H1 (cell line): ENCODE measurements around the gene ARG2. TPM values are rescaled to one million over a fixed set of nuclear protein-coding genes. Genes with fewer than 3 reads are reported as not detected.

ENCODE experiments used
- CTCF ChIA-PET: fragments of 300-600 bp; sonication (Branson Sonifier 250); formaldehyde crosslinking; loops from one replicate; lab custom pipeline; 2021; ENCODE audit not compliant: partially characterized antibody; lab: Charles Lee
- POLR2A ChIA-PET: fragments of 300-600 bp; sonication (Branson Sonifier 250); formaldehyde crosslinking; loops from one replicate; lab custom pipeline; 2021; ENCODE audit warnings: inconsistent platforms; ENCODE audit not compliant: partially characterized antibody; lab: Charles Lee
- DNase-seq, 2 experiments: peaks; one replicate each; pipeline versions ENCODE4 v3.0.0 to v3.0.0-alpha.2; 2010 to 2022; ENCODE audit warnings: low spot score in 2 of 2, low read depth in 1 of 2, mixed read lengths in 1 of 2
- FAIRE-seq: peaks from 2 replicates; lab custom pipeline; 2011; peaks lifted over from hg19 to GRCh38; lab: Jason Lieb, UNC
- H2AFZ ChIP-seq: 2 replicates; pipeline ENCODE4 v1.8.1; 2012; ENCODE audit warnings: low read length, inconsistent platforms
- H2AK5ac ChIP-seq: 2 replicates; pipeline ENCODE4 v1.6.1; 2013; ENCODE audit warnings: low read depth, low read length
- H2BK120ac ChIP-seq: replicated peaks from 2 replicates; pipeline ENCODE3; 2013; ENCODE audit warnings: low read depth, low read length, inconsistent platforms
- H2BK12ac ChIP-seq: 2 replicates; pipeline ENCODE4 v1.6.1; 2013; ENCODE audit warnings: low read depth, low read length
- H2BK15ac ChIP-seq: 2 replicates; pipeline ENCODE4 v1.6.1; 2013; ENCODE audit warnings: low read length
- H2BK20ac ChIP-seq: 2 replicates; pipeline ENCODE4 v1.6.1; 2013; ENCODE audit warnings: low read length
- H2BK5ac ChIP-seq: 2 replicates; pipeline ENCODE4 v1.6.1; 2013; ENCODE audit warnings: low read depth, low read length
- H3K14ac ChIP-seq: 2 replicates; pipeline ENCODE4 v1.6.1; 2013; ENCODE audit warnings: inconsistent platforms; ENCODE audit not compliant: insufficient read length
- H3K18ac ChIP-seq: 2 replicates; pipeline ENCODE4 v1.6.1; 2013; ENCODE audit warnings: low read length; ENCODE audit errors: extremely low read depth
- H3K23ac ChIP-seq: 2 replicates; pipeline ENCODE4 v1.6.1; 2013; ENCODE audit warnings: inconsistent platforms; ENCODE audit not compliant: insufficient read length
- H3K23me2 ChIP-seq: 2 replicates; pipeline ENCODE4 v1.6.1; 2013; ENCODE audit warnings: low read depth, low read length
- H3K27ac ChIP-seq: 2 replicates; pipeline ENCODE4 v1.6.1; 2011; ENCODE audit warnings: low read depth, low read length, inconsistent platforms
- H3K27me3 ChIP-seq, 4 experiments: replicated peaks in 1 of 4; 1 replicate in 1 of 4; 2 replicates in 3 of 4; pipeline versions ENCODE4 v1.6.1 to v1.8.1; 2011 to 2013; ENCODE audit warnings: low read length in 3 of 4, mild to moderate bottlenecking in 3 of 4, inconsistent platforms in 2 of 4, mixed read lengths in 2 of 4, moderate library complexity in 1 of 4; ENCODE audit not compliant: control insufficient read depth in 3 of 4, insufficient read depth in 3 of 4; ENCODE audit errors: extremely low read depth in 1 of 4
- H3K36me3 ChIP-seq, 4 experiments: 2 replicates each; pipeline versions ENCODE4 v1.6.1 to v1.8.1; 2011 to 2013; ENCODE audit warnings: mild to moderate bottlenecking in 4 of 4, low read length in 3 of 4, moderate library complexity in 2 of 4, control low read depth in 1 of 4, inconsistent platforms in 1 of 4; ENCODE audit not compliant: insufficient read depth in 4 of 4, control insufficient read depth in 2 of 4
- H3K4ac ChIP-seq: replicated peaks from 2 replicates; pipeline ENCODE3; 2013; ENCODE audit warnings: low read length, low read depth, mixed read lengths, inconsistent platforms; ENCODE audit not compliant: insufficient read length
- H3K4me1 ChIP-seq, 4 experiments: replicated peaks in 1 of 4; 1 replicate in 1 of 4; 2 replicates in 3 of 4; pipeline versions ENCODE4 v1.6.1 to v1.8.1; 2011 to 2013; ENCODE audit warnings: low read length in 3 of 4, inconsistent platforms in 2 of 4, mixed read lengths in 1 of 4; ENCODE audit not compliant: insufficient read depth in 4 of 4, control insufficient read depth in 3 of 4
- H3K4me2 ChIP-seq, 2 experiments: 2 replicates each; pipeline versions ENCODE4 v1.6.1 to v1.8.1; 2011 to 2013; ENCODE audit warnings: low read depth in 2 of 2, low read length in 2 of 2, control low read depth in 1 of 2, inconsistent platforms in 1 of 2, mild to moderate bottlenecking in 1 of 2; ENCODE audit not compliant: insufficient read depth in 1 of 2
- H3K4me3 ChIP-seq, 4 experiments: fragments of 200-600, 300-600 bp in 1 of 4; sonication (generic), shearing (Covaris generic), sonication (Bioruptor Twin) in 1 of 4; 2 replicates each; pipeline versions ENCODE4 v1.5.1 to v1.8.1; 2011 to 2016; ENCODE audit warnings: low read length in 4 of 4, low read depth in 3 of 4, control low read depth in 2 of 4, inconsistent platforms in 2 of 4, mild to moderate bottlenecking in 2 of 4, mixed read lengths in 1 of 4, moderate library complexity in 1 of 4; ENCODE audit not compliant: insufficient read depth in 2 of 4; ENCODE audit errors: extremely low read depth in 1 of 4
- H3K56ac ChIP-seq: replicated peaks from 2 replicates; pipeline ENCODE3; 2013; ENCODE audit warnings: low read depth, mild to moderate bottlenecking, mixed read lengths, low read length, inconsistent platforms; ENCODE audit not compliant: insufficient read length
- H3K79me1 ChIP-seq: 2 replicates; pipeline ENCODE4 v1.6.1; 2013; ENCODE audit warnings: low read depth, low read length, control low read depth
- H3K79me2 ChIP-seq, 2 experiments: 2 replicates each; pipeline versions ENCODE4 v1.6.1 to v1.8.1; 2012 to 2013; ENCODE audit warnings: low read length in 2 of 2, mild to moderate bottlenecking in 2 of 2, inconsistent platforms in 1 of 2; ENCODE audit not compliant: insufficient read depth in 2 of 2, control insufficient read depth in 1 of 2
- H3K9ac ChIP-seq, 4 experiments: replicated peaks in 1 of 4; 1 replicate in 1 of 4; 2 replicates in 3 of 4; pipeline versions ENCODE4 v1.6.1 to v1.8.1; 2011 to 2013; ENCODE audit warnings: low read depth in 3 of 4, low read length in 3 of 4, control low read depth in 2 of 4, mild to moderate bottlenecking in 2 of 4, moderate library complexity in 2 of 4, inconsistent platforms in 1 of 4; ENCODE audit errors: extremely low read depth in 1 of 4
- H3K9me3 ChIP-seq, 2 experiments: 2 replicates each; pipeline versions ENCODE4 v1.6.1 to v1.8.1; 2012 to 2013; ENCODE audit warnings: mild to moderate bottlenecking in 2 of 2, moderate library complexity in 2 of 2, control low read depth in 1 of 2, inconsistent platforms in 1 of 2, low read depth in 1 of 2, low read length in 1 of 2, mixed read lengths in 1 of 2; ENCODE audit not compliant: insufficient read depth in 2 of 2
- H4K20me1 ChIP-seq, 2 experiments: replicated peaks in 1 of 2; 2 replicates each; pipeline versions ENCODE3 to v1.8.1; 2011 to 2013; ENCODE audit warnings: inconsistent platforms in 2 of 2, low read length in 2 of 2, mild to moderate bottlenecking in 1 of 2; ENCODE audit not compliant: insufficient read depth in 2 of 2, control insufficient read depth in 1 of 2
- H4K5ac ChIP-seq: 2 replicates; pipeline ENCODE4 v1.6.1; 2013; ENCODE audit warnings: low read length, low read depth, mixed read lengths, inconsistent platforms; ENCODE audit not compliant: insufficient read length
- H4K8ac ChIP-seq: 2 replicates; pipeline ENCODE4 v1.8.0; 2013; ENCODE audit warnings: mild to moderate bottlenecking, moderate library complexity, low read length, inconsistent platforms; ENCODE audit not compliant: insufficient read depth; ENCODE audit errors: extremely low read depth
- H4K91ac ChIP-seq: replicated peaks from 2 replicates; pipeline ENCODE3; 2013; ENCODE audit warnings: low read length, mixed read lengths, inconsistent platforms; ENCODE audit not compliant: insufficient read length
- BRCA1 ChIP-seq: IDR thresholded peaks from 2 replicates; pipeline ENCODE4 v1.6.1; 2012; ENCODE audit warnings: low read depth, low read length, improper control_type of control experiment
- GTF2F1 ChIP-seq: IDR thresholded peaks from 2 replicates; pipeline ENCODE4 v1.6.1; 2012; ENCODE audit warnings: low read depth, low read length, improper control_type of control experiment, borderline replicate concordance
- NRF1 ChIP-seq: IDR thresholded peaks from 2 replicates; pipeline ENCODE4 v1.6.1; 2011; ENCODE audit warnings: mild to moderate bottlenecking, low read depth, low read length, improper control_type of control experiment
- POLR2A ChIP-seq, 2 experiments: IDR thresholded peaks; 1 replicate in 1 of 2; 2 replicates in 1 of 2; pipeline ENCODE4 v1.6.1; 2011; ENCODE audit warnings: low read depth in 2 of 2, low read length in 2 of 2, mild to moderate bottlenecking in 2 of 2; ENCODE audit errors: control extremely low read depth in 1 of 2
- RFX5 ChIP-seq: IDR thresholded peaks from 2 replicates; pipeline ENCODE4 v1.6.1; 2011; ENCODE audit warnings: low read depth, low read length, improper control_type of control experiment, borderline replicate concordance
- SIRT6 ChIP-seq: IDR thresholded peaks from one replicate; pipeline ENCODE4 v1.7.1; 2012; ENCODE audit warnings: low read length, inconsistent platforms
- SP1 ChIP-seq: IDR thresholded peaks from 2 replicates; pipeline ENCODE4 v1.6.1; 2011; ENCODE audit warnings: low read depth, low read length
- TBP ChIP-seq: IDR thresholded peaks from 2 replicates; pipeline ENCODE4 v1.6.1; 2011; ENCODE audit warnings: low read depth, low read length, improper control_type of control experiment
- TCF12 ChIP-seq: IDR thresholded peaks from 2 replicates; pipeline ENCODE4 v1.6.1; 2011; ENCODE audit warnings: low read depth, mild to moderate bottlenecking, low read length
- WGBS, 2 experiments: shearing (Covaris generic) in 1 of 2; methylation state at CpG; one replicate each; pipeline versions ENCODE4 v1.1.6 to v1.1.7; 2013 to 2015; ENCODE audit warnings: low lambda C conversion rate in 2 of 2, mixed read lengths in 2 of 2, inconsistent platforms in 1 of 2, low coverage in 1 of 2, missing lambda C conversion rate in 1 of 2; ENCODE audit not compliant: insufficient replicate concordance in 2 of 2, insufficient coverage in 1 of 2, insufficient read length in 1 of 2; ENCODE audit errors: extremely low coverage in 1 of 2, missing lambda C conversion rate in 1 of 2; 5-methylcytosine and 5-hydroxymethylcytosine counted together
- polyA plus RNA-seq, 7 experiments: library from polyadenylated mRNA; depleted of rRNA in 3 of 7; stranded (reverse) in 5 of 7; unstranded in 2 of 7; fragments of >200 nt in 5 of 7; fragments of 200-250 nt in 2 of 7; gene quantifications; 1 replicate in 5 of 7; 2 replicates in 1 of 7; 4 replicates in 1 of 7; pipeline versions ENCODE4 v1.2.1 to v1.2.3, GENCODE V29; 2011 to 2013; ENCODE audit warnings: missing spikeins in 2 of 7, mixed read lengths in 2 of 7
- total RNA-seq: library from RNA; stranded (reverse); fragmentation: NEBNext Ultra II Directional; extraction: Animal tissue kit (Norgen Biotek cat#: 25700); gene quantifications from 2 replicates; pipeline ENCODE4 v1.2.1, GENCODE V29; 2021
- TF ChIP-seq, protein P1 (sequence below): IDR thresholded peaks from 2 replicates; pipeline ENCODE4 v1.6.1; 2012; ENCODE audit warnings: inconsistent platforms

ARG2 gene
- total and polyA plus RNA-seq, 2 of the 8 experiments (the other 6 are each of a cell fraction or from before 2014, with no cell fraction given): 49.9 to 59.1 TPM

DNA sequence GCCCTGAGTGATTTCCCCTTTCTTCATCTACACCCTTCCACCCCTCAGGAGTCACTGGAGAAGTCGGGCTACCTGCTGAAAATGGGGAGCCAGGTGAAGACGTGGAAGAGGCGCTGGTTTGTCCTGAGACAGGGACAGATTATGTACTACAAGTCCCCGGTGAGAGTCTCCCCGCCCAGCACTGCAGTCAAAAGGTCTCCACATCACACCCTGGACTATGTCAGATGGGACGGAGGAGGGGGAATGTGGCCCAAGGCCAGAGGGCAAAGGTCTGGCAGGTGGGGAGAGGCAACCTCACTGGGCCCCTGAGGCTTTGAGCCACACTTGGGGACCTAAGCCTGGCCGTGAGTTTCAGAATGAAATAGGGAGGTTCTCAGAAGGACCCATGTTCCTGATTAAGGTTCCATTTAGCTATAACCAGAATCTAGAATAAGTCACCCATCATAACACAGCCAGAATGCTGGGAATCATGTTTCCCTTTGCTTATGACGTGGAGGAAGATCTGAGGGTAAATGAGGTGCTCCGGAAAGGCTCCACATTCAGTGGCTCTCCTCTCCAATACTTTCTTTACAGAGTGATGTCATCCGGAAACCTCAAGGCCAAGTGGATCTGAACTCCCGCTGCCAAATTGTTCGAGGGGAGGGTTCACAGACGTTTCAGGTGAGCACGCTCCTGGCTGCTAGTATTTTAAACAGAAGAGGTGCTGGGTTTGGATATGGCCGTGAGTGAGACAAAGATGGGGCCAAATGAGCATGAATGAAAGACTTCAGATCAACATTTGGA lies 46.3 kb upstream of the ARG2 start:
- 87% methylated on average over 15 of the region's 15 CpGs; no CpG with 5 or more reads in 1 of the 2 experiments for WGBS, 2 experiments
- POLR2A ChIA-PET: no interaction called here
- Histone ChIP-seq H3K23me2 (no peaks in the 10 kb centered on the region), H2BK120ac (no peak overlapping the region), H3K9me3 (no peaks in the 10 kb centered on the region), H3K4me3 (no peak overlapping the region), H4K8ac (no peak overlapping the region), H2BK15ac (no peak overlapping the region), H2AK5ac (no peak overlapping the region), H2AFZ (no peak overlapping the region), H3K56ac (no peak overlapping the region), H4K5ac (no peak overlapping the region), H2BK12ac (no peak overlapping the region), H3K9ac (no peak overlapping the region), H2BK20ac (no peak overlapping the region), H3K79me2 (no peaks in the 10 kb centered on the region), H3K18ac (no peak overlapping the region), H4K20me1 (peaks cover 2 to 3% of the 10 kb centered on the region in 2 experiments), H3K27me3 (no peaks in the 10 kb centered on the region), H3K14ac (no peak overlapping the region), H3K27ac (no peak overlapping the region), H3K4me1 (no peaks in the 10 kb centered on the region), H3K79me1 (no peaks in the 10 kb centered on the region; the same call in 1 of the 2 replicates), H2BK5ac (no peak overlapping the region), H3K36me3 (peaks cover 4 to 12% (median 6%) of the 10 kb centered on the region in 4 experiments; a peak in 4 of 8 replicates), H3K4ac (no peak overlapping the region), H4K91ac (no peak overlapping the region), H3K23ac (no peak overlapping the region), H3K4me2 (no peak overlapping the region)
- TF ChIP-seq NRF1 (no peak), TCF12 (no peak), GTF2F1 (no peak), TBP (no peak), SP1 (no peak), POLR2A (IDR thresholded peaks at IDR 0.05; ENCODE audit: control extremely low read depth in 1 of 2, low read depth in 2 of 2, low read length in 2 of 2) (no peak), SIRT6 (no peak), RFX5 (no peak), BRCA1 (no peak)
- TF ChIP-seq, protein P1, sequence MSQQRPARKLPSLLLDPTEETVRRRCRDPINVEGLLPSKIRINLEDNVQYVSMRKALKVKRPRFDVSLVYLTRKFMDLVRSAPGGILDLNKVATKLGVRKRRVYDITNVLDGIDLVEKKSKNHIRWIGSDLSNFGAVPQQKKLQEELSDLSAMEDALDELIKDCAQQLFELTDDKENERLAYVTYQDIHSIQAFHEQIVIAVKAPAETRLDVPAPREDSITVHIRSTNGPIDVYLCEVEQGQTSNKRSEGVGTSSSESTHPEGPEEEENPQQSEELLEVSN: no peak
- DNase-seq (no peak), FAIRE-seq (no peak)
- CTCF ChIA-PET: interaction anchor here (1.7 to 28.8 kb wide), 6 partner anchors 9 to 150 kb away, joined by 4 to 924 read pairs (median 157); partner anchors contain the start of genes PIGH and PLEKHH1
